NB4 (cell line): Measurements from ENCODE around the gene FUT8.

Experiments
- CTCF ChIP-seq: IDR thresholded peaks from one replicate; pipeline ENCODE4 v1.5.1; 2012; ENCODE audit warnings: low read depth, low read length
- MYC ChIP-seq: IDR thresholded peaks from 2 replicates; pipeline ENCODE4 v1.6.1; 2011; ENCODE audit warnings: low read depth, low read length

GRCh38 chr14:65531148-65531547 is 118.6 kb downstream of the FUT8 start:
- no peak for TF ChIP-seq CTCF
- TF ChIP-seq MYC: no peak
